ENCODE data around the gene PIK3R5.
"Not testable (repeated sequence)": the region's sequence is repeated elsewhere in the genome, so short reads cannot be mapped to it uniquely, and the experiment has no call there.

The PIK3R5 gene

DNA sequence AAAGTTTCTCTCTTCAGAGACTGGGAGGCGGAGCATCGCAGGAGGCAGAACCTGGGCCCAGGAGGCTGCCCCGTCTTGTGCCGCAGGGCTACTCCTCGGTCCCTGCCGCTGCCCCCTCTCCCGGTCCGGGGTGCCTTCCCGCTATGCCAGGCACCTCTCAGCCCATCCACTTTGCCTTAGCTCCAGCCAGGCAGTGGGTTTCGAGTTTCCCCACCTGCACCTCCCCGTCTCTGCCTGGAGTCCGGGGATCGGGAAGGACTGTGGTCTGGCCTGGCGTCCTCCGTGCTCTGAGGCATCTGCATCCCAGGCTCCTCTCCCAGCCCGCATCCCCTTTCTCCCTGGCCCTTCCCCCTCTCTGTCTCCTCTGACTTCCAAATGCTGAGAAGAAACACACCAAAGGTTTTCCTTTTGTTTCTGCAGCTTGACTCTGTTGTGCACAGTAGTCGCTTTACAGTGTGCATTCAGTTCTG, 71.3 kb downstream of the PIK3R5 start:
- no peak for DNase-seq

- DNase-seq: no peak
These were observed 71.8 kb downstream of the PIK3R5 start for GRCh38 chr17:8893621-8894201.

DNA sequence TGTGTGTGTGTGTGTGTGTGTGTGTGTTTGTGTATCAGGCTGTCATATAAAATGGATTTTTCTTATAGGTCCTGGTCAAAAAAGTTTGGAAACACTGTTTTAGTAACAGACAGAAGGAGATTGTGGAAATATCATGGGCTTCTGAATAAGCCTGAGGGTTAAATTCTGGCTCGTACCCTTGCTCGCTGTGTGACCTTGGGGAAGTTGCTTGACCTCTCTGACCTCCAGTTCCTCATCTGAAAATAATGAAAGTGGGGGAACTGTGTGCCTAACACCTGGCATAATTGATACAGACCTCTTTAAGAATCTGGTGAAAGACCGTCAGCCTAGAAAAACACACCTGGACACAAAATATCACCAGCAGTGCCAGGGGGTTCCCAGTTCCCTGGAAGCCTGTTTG, 72.4 kb downstream of the PIK3R5 start:
- no peak for DNase-seq

GRCh38 chr17:8892338-8892690, 73.2 kb downstream of the PIK3R5 start:
- no peak for DNase-seq

DNA sequence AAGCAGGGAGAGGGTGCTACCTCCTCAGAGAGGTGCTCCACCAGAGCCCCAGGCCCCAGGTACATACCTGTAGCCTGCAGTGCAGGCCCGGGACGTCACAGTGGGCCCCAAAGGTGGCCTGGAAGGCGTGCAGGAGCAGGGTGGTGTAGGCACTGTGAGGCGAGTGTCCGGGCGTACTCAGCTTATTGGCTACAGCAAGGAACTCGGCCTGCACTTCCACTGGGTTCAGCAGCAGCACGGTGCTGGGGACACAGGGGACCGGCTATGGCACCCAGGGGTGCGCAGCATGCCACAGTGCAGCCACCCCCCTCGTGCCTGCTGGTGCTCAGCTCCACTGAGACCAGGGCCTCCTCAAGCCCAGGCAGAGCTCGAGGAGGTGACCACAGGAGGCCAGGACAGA, 74.8 kb downstream of the PIK3R5 start:
- no peak for DNase-seq

GRCh38 chr17:8889458-8890210, 75.9 kb downstream of the PIK3R5 start:
- DNase-seq: no peak

GRCh38 chr17:8888704-8889302, 76.7 kb downstream of the PIK3R5 start:
- DNase-seq: no peak

DNA sequence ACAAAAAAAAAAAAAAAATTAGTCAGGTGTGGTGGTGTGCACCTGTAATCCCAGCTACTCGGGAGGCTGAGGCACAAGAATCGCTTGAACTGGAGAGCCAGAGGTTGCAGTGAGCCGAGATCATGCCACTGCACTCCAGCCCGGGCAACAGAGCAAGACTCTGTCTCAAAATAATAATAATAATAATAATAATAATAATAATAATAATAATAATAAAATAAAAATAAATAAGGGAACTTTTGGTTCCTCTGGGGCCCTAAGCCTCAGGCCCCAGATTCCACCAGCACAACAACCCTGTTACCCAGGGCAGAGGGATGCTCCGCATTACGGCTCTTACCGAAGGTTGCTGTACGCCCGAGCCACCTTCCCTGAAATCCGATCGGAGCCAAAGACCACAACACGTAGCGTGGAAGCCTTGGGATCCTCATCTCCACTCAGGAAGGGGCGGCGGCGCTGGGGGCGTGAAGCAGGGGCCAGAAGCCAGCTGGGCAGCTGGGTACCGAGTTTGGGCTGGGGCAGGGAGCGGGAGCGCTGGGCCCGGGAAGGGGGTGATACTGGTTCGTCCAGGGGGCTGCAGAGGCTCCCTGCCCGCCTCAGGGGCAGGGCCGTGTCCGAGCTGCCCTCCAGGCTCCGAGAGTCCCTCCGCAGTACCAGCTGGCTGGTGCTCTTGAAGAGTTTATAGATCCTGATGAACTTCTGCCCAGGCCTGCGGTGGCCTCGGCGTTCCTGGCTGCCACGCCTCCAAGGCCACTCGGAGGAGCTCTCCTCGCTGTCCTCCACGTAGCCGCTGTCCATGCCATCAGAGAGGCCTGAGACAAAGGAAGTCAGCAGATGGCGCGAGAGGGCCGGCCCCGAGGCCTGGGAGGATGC, 77.4 kb downstream of the PIK3R5 start:
- no peak for DNase-seq

DNA sequence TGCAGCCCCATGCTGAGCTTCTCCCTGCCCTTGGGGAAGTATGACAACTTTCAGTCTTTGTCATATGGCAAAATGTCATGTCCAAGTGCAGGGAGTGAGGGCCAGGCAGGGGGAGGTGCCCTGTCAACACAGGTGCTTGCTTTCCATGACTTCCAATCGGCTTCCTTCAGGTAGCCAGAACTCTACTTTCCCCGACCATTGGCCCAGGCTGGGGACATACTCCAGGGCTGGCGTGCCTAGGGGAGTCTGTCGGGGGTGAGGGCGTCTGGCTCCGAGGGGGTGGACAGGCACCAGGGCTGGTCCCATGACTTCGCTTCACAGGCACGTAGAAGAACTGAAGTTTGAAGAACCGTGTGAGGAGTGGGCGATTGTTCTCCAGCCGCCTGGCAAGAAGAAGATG, 78.2 kb downstream of the PIK3R5 start:
- DNase-seq: no peak

GRCh38 chr17:8885967-8886684, 79.4 kb downstream of the PIK3R5 start:
- no peak for DNase-seq

GRCh38 chr17:8885163-8885966, 80.1 kb downstream of the PIK3R5 start:
- not testable (repeated sequence) for DNase-seq

DNA sequence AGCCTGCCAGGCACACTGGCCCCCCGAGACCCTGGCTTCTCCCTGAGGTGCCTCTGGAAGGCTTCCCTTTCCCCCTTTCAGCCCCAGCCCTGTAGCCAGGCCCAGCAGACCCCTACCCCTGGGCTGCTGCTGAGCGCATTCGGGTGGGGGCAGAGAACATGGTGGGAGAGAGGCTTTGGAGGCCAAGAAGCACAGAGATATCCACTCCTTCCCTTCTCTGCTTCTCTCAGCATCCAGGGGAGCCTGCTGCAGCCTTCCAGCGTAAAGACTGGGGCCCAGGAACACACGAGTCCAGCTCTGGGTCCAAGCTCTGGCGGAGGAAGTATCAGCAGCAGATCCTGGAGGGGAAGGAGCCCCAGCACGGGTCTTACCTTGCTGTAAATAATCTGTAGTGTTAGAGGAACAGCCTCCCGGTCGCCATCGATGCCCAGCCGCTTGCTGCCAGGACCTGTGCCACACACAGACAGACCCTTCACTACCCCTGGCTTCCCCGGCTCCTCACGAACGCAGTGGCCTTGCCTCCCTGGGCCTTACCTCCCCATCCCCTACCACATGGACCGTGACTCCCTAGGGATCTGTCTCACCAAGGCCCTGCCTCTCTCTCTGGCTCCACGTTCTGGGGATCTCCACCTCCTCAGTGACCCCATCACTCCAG, 81.0 kb downstream of the PIK3R5 start:
- no peak for DNase-seq

DNA sequence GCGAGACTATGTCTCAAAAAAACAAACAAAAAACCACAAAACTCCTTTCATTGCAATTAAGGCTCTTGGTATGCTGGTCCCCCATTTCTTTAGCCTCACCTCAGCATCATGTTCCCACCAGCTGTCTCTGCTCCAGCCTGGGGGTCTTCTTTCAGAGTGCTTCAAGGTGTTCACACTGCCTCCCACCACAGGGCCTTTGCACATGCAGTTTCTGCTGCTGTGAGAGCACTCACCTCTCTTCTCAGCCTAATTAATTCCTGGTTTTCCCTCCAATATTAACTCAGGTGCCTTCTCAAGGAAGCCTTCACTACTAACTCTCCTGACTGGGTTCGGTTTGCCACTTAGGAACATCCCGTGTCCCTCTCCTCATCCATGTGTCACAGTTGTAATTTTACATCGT, 82.2 kb downstream of the PIK3R5 start:
- no peak for DNase-seq

DNA sequence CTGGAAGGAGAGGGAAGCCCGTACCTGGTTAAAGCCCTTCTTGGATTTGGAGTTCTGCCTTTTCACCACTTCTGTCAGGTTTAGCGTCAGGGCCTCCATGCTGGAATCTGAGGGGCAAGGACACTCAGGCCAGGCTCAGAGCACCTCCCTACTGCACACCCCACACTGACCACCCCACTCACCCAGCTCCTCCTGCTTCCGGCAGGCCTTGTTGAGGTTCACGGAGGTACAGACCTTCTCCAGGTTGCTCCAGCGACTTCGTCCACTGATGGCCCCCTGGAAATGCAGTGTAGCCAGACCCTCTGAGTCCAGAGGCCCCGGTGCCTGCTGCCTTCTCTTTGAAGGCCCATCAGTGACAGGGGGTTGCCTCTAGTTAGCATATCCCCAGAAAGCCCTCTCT, 83.9 kb downstream of the PIK3R5 start:
- DNase-seq: no peak

- no peak for DNase-seq
These were observed 85.0 kb downstream of the PIK3R5 start for GRCh38 chr17:8880466-8880865.

DNA sequence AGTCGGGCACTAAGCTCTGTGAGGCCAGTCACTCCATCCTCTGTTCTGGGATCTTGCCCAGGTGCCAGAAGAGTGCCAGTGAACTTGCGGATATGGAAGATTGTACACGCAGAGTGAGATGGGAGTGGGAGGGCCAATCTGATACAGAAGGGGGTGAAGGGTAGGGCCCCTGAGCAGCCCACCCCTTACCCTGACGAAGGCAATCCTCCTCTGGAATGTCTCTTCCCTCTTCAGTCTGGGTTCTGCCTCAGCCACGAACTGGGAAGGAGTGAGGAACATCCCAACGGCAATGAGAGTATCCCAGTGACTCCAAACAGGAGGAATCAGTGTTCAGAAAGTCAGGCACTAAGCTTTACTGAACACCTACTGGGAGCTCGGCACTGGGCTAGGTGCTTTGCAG, 86.1 kb downstream of the PIK3R5 start:
- DNase-seq: no peak

GRCh38 chr17:8877984-8878383, 87.5 kb downstream of the PIK3R5 start:
- no peak for DNase-seq

DNA sequence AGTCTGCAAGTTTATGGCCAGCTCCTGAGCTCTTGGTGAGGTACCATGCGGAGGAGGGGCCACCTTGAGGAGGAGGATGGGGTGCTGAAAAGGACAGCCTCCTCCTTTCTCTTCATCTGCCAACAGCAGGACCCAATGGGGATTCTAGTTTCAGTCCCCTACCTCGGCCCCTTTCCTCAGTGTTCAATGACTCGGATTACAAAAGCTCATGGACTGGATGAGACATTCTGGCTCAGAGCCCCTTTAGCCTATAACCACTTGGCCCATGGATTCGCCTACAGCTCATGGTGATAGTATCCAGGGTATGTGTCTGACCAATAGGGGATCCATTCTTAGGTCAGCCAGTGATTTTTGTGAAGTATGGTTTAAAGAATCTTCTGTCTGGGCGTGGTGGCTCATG, 89.5 kb downstream of the PIK3R5 start:
- no peak for DNase-seq

DNA sequence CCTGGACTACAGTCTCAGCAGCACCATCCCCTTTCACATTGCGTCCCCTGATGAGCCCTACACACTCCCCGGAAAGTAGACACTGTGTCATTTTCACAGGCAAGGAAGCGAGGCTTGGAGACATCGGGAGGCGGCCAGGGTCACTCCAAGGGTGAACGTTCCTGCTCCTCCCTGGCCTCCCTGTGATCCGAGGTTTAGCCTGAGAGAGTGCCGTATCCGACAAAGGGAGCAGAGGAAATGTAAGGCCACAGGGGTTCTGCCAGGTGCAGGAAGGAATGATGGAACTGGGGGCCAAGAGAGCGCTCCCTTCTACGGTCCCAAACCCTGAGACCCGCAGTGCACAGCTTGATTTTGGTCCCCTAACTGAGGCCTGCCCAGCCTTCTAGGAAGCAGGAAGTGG, 90.1 kb downstream of the PIK3R5 start:
- DNase-seq: no peak

GRCh38 chr17:8873801-8874715, 91.4 kb downstream of the PIK3R5 start:
- DNase-seq: no peak

Measured in cortex of kidney (tissue), 1 donor.